ENCODE results near the gene LIN7B.

LIN7B gene

GRCh38 chr19:49128545-49129237, 14.5 kb downstream of the LIN7B start (continued):
- TF ChIP-seq AEBP2 (tag by site-specific recombination; IDR thresholded peaks at IDR 0.05; ENCODE audit: borderline replicate concordance) (no peak), KLF9 (tag by site-specific recombination; IDR thresholded peaks at IDR 0.05; ENCODE audit: low read depth) (no peak), ZNF660 (tag by site-specific recombination; IDR thresholded peaks at IDR 0.05) (no peak)

- ChIA-PET POLR2A (interaction anchor here (0.5 to 1.2 kb wide), 2 partner anchors 20 to 29 kb away, joined by 4 to 7 read pairs; no protein-coding TSS in a partner anchor), CTCF (interaction anchor here (0.7 to 3.2 kb wide), 7 partner anchors 17 to 136 kb away, joined by 3 to 20 read pairs (median 4); partner anchors contain the start of genes GYS1 and RUVBL2)
- peaks cover 0 to 23% of the 10 kb centered on the region in 2 experiments; a peak in 2 of 3 replicates for H3K36me3 ChIP-seq (ENCODE audit: control insufficient read depth in 2 of 2, insufficient read depth in 1 of 2, low read length in 2 of 2)
- no peak overlapping the region for H3K4me3 ChIP-seq (ENCODE audit: low read depth, low read length)
- no peaks in the 10 kb centered on the region for H3K9me3 ChIP-seq (ENCODE audit: control insufficient read depth, insufficient read depth, low read depth, low read length)
- TF ChIP-seq ATF2 (tag by site-specific recombination; IDR thresholded peaks at IDR 0.05; ENCODE audit: low read depth): no peak
- TF ChIP-seq KLF10 (tag by site-specific recombination; IDR thresholded peaks at IDR 0.05): no peak
- peak; percentile 37; the same call in 1 of the 2 replicates for TF ChIP-seq KLF1 (tag by site-specific recombination; IDR thresholded peaks at IDR 0.05)
- no peak for TF ChIP-seq ZNF169 (tag by site-specific recombination; IDR thresholded peaks at IDR 0.05)
- TF ChIP-seq ZBTB6 (tag by site-specific recombination; IDR thresholded peaks at IDR 0.05): peak; percentile 60; the same call in 1 of the 2 replicates
- TF ChIP-seq PRDM2 (tag by site-specific recombination; IDR thresholded peaks at IDR 0.05; ENCODE audit: borderline replicate concordance): no peak
- no peak for TF ChIP-seq ZNF223 (tag by site-specific recombination; IDR thresholded peaks at IDR 0.05)
- no peak for TF ChIP-seq ZNF488 (tag by site-specific recombination; IDR thresholded peaks at IDR 0.05)
- TF ChIP-seq ZNF473 (tag by site-specific recombination; IDR thresholded peaks at IDR 0.05): no peak
- TF ChIP-seq ZNF274 (IDR thresholded peaks at IDR 0.05; ENCODE audit: low read length): no peak
- TF ChIP-seq ZNF274 (tag by site-specific recombination; IDR thresholded peaks at IDR 0.05; ENCODE audit: borderline replicate concordance): no peak
- no peak for TF ChIP-seq ZBTB26 (tag by site-specific recombination; optimal IDR thresholded peaks at IDR 0.05)
- peak; percentile 74 for TF ChIP-seq ZNF600 (tag by site-specific recombination; IDR thresholded peaks at IDR 0.05)
- TF ChIP-seq ZSCAN5A (tag by site-specific recombination; IDR thresholded peaks at IDR 0.05): no peak
- H3K27ac ChIP-seq (ENCODE audit: extremely low read depth, low read depth, low read length): no peak overlapping the region
- H3K4me1 ChIP-seq (ENCODE audit: control insufficient read depth, insufficient read depth, low read length): peaks cover 7% of the 10 kb centered on the region
These were observed 15.0 kb downstream of the LIN7B start for GRCh38 chr19:49129238-49129583.

All from HEK293 (cell line).